B cell (primary cell): ENCODE measurements around the gene USP7. TPM values are rescaled to one million over a fixed set of nuclear protein-coding genes. Genes with fewer than 3 reads are reported as not detected.

Experiments
- ATAC-seq: fragments of 200-7000 bp; cut with Tn5 transposase; one replicate; pipeline ENCODE4 v1.10.0; 2021; ENCODE audit warnings: low read depth, mild to moderate bottlenecking, moderate number of reproducible peaks, moderate library complexity
- CTCF ChIA-PET: fragments of 350-600 bp; sonication (Branson Sonifier 250); formaldehyde crosslinking; loops from one replicate; lab custom pipeline; 2021; ENCODE audit warnings: antibody characterized with exemption, inconsistent platforms; lab: Charles Lee
- POLR2A ChIA-PET: fragments of 350-600 bp; sonication (Branson Sonifier 250); formaldehyde crosslinking; loops from one replicate; lab custom pipeline; 2021; ENCODE audit warnings: antibody characterized with exemption; lab: Charles Lee
- DNase-seq: peaks from one replicate; pipeline ENCODE4 v3.0.0; 2013
- H2AFZ ChIP-seq: 2 replicates; pipeline ENCODE4 v1.6.1; 2012; ENCODE audit warnings: mild to moderate bottlenecking, low read depth, low read length; ENCODE audit not compliant: insufficient read depth, poor library complexity, severe bottlenecking
- H3K27ac ChIP-seq, 2 donors: 1 replicate in 1 of 2; 2 replicates in 1 of 2; pipeline ENCODE4 v1.5.1; 2012 to 2013; ENCODE audit warnings: low read length in 2 of 2, mild to moderate bottlenecking in 2 of 2, moderate library complexity in 1 of 2
- H3K27me3 ChIP-seq, 4 experiments: fragments of 200-600 bp in 1 of 4; sonication (generic) in 1 of 4; replicated peaks in 1 of 4; 1 replicate in 2 of 4; 2 replicates in 2 of 4; pipeline versions ENCODE4 v1.6.1 to v1.7.0; 2013 to 2016; ENCODE audit warnings: low read length in 3 of 4, mild to moderate bottlenecking in 2 of 4, mixed read lengths in 1 of 4, moderate library complexity in 1 of 4; ENCODE audit not compliant: insufficient read depth in 4 of 4, control insufficient read depth in 3 of 4; ENCODE audit errors: control extremely low read depth in 1 of 4
- H3K36me3 ChIP-seq, 2 experiments: replicated peaks in 1 of 2; 1 replicate in 1 of 2; 2 replicates in 1 of 2; pipeline versions ENCODE4 v1.6.1 to v1.7.1; 2013; ENCODE audit warnings: low read length in 1 of 2; ENCODE audit not compliant: insufficient read depth in 2 of 2, control insufficient read depth in 1 of 2; ENCODE audit errors: control extremely low read depth in 1 of 2, extremely low read depth in 1 of 2
- H3K4me1 ChIP-seq, 2 donors: fragments of 200-600 bp in 1 of 2; sonication (generic) in 1 of 2; 1 replicate in 1 of 2; 2 replicates in 1 of 2; pipeline versions ENCODE4 v1.5.1 to v1.6.1; 2013 to 2017; ENCODE audit warnings: low read length in 2 of 2; ENCODE audit not compliant: control insufficient read depth in 2 of 2, insufficient read depth in 2 of 2
- H3K4me2 ChIP-seq: replicated peaks from 2 replicates; pipeline ENCODE3; 2012; ENCODE audit warnings: mild to moderate bottlenecking, low read depth, low read length; ENCODE audit not compliant: poor library complexity, severe bottlenecking
- H3K4me3 ChIP-seq, 5 experiments: fragments of 200-600 bp in 1 of 5; sonication (generic) in 1 of 5; 1 replicate in 3 of 5; 2 replicates in 2 of 5; pipeline versions ENCODE4 v1.5.1 to v1.7.0; 2011 to 2016; ENCODE audit warnings: low read length in 4 of 5, mild to moderate bottlenecking in 4 of 5, low read depth in 2 of 5, control low read depth in 1 of 5, moderate library complexity in 1 of 5; ENCODE audit not compliant: insufficient read depth in 1 of 5; ENCODE audit errors: control extremely low read depth in 1 of 5, extremely low read depth in 1 of 5
- H3K79me2 ChIP-seq: fragments of 200-600 bp; sonication (generic); one replicate; pipeline ENCODE4 v1.6.0; 2016; ENCODE audit warnings: low read length; ENCODE audit not compliant: control insufficient read depth, insufficient read depth
- H3K9ac ChIP-seq: fragments of 200-600 bp; sonication (generic); 2 replicates; pipeline ENCODE4 v1.6.1; 2017; ENCODE audit warnings: mild to moderate bottlenecking, low read length, moderate library complexity
- H3K9me3 ChIP-seq, 3 donors: one replicate each; pipeline versions ENCODE4 v1.6.1 to v1.7.1; 2013; ENCODE audit warnings: low read length in 2 of 3; ENCODE audit not compliant: control insufficient read depth in 2 of 3, insufficient read depth in 1 of 3; ENCODE audit errors: control extremely low read depth in 1 of 3
- H4K20me1 ChIP-seq: 2 replicates; pipeline ENCODE4 v1.6.0; 2012; ENCODE audit warnings: mild to moderate bottlenecking, low read length; ENCODE audit not compliant: insufficient read depth, control insufficient read depth, poor library complexity, severe bottlenecking
- H3K27ac Mint-ChIP-seq: one replicate; pipeline ENCODE4 v1.8.0; 2021; ENCODE audit warnings: mixed read lengths
- H3K27me3 Mint-ChIP-seq: one replicate; pipeline ENCODE4 v1.8.0; 2021; ENCODE audit warnings: mixed read lengths
- H3K4me1 Mint-ChIP-seq: one replicate; pipeline ENCODE4 v1.8.0; 2021; ENCODE audit warnings: mixed read lengths
- H3K4me3 Mint-ChIP-seq: one replicate; pipeline ENCODE4 v1.8.0; 2021; ENCODE audit warnings: mixed read lengths
- H3K9me3 Mint-ChIP-seq: one replicate; pipeline ENCODE4 v1.8.0; 2022; ENCODE audit warnings: mixed read lengths; ENCODE audit not compliant: insufficient read depth
- CTCF ChIP-seq: fragments of 200-600 bp; IDR thresholded peaks from one replicate; pipeline ENCODE4 v1.8.0; 2022; ENCODE audit warnings: antibody characterized with exemption, mild to moderate bottlenecking
- EZH2 ChIP-seq: IDR thresholded peaks from 2 replicates; pipeline ENCODE4 v1.6.1; 2012; ENCODE audit warnings: borderline replicate concordance, low read depth, mild to moderate bottlenecking, moderate library complexity, low read length; ENCODE audit not compliant: insufficient read depth, poor library complexity, severe bottlenecking
- WGBS: methylation state at CpG from one replicate; pipeline ENCODE4 v1.1.5; 2013; ENCODE audit warnings: missing lambda C conversion rate; ENCODE audit not compliant: insufficient coverage; 5-methylcytosine and 5-hydroxymethylcytosine counted together
- intact Hi-C: fragments of 100-400 bp; cut with micrococcal nuclease; formaldehyde crosslinking; loops from one replicate; pipeline ENCODE4 v1.10.0; 2022
- polyA plus RNA-seq: library from polyadenylated mRNA; depleted of rRNA; stranded (reverse); fragments of >200 nt; gene quantifications from 2 replicates; pipeline ENCODE4 v1.2.3, GENCODE V29; 2012
- total RNA-seq, 2 donors: library from RNA; stranded (reverse); fragments of 120-200 nt in 1 of 2; gene quantifications; 1 replicate in 1 of 2; 2 replicates in 1 of 2; pipeline versions ENCODE4 v1.2.3 to v1.2.4, GENCODE V29; 2013 to 2022

USP7 gene
- total and polyA plus RNA-seq, 2 donors (not counting 1 experiment from before 2014, with no cell fraction given), result 27.4 to 223 TPM

GRCh38 chr16:8855051-8855786 is 108.5 kb downstream of the USP7 start:
- Mint-ChIP-seq H3K4me3 (no peak overlapping the region), H3K27ac (no peak overlapping the region), H3K9me3 (no peaks in the 10 kb centered on the region), H3K4me1 (peaks cover 18% of the 10 kb centered on the region), H3K27me3 (no peaks in the 10 kb centered on the region)
- Histone ChIP-seq H3K4me1 (peaks cover 5% of the 10 kb centered on the region in 2 donors), H3K27me3 (no peaks in the 10 kb centered on the region), H4K20me1 (peaks cover 15% of the 10 kb centered on the region), H3K4me2 (no peak overlapping the region), H3K4me3 (no peak overlapping the region), H3K9me3 (no peaks in the 10 kb centered on the region), H3K9ac (no peak overlapping the region), H2AFZ (no peak overlapping the region), H3K36me3 (peaks cover 2 to 37% of the 10 kb centered on the region in 2 experiments), H3K79me2 (peaks cover 4% of the 10 kb centered on the region), H3K27ac (no peak overlapping the region)
- intact Hi-C loops, result no loop called here
- no peak for DNase-seq
- WGBS, result 100% methylated on average over 10 of the region's 11 CpGs
- ATAC-seq, result no peak
- ChIA-PET POLR2A (no interaction called here), CTCF (interaction anchor here (0.8 to 3.1 kb wide), 2 partner anchors 25 to 136 kb away, joined by 3 to 12 read pairs; no protein-coding TSS in a partner anchor)
- no peak for TF ChIP-seq CTCF
- TF ChIP-seq EZH2, result no peak

DNA sequence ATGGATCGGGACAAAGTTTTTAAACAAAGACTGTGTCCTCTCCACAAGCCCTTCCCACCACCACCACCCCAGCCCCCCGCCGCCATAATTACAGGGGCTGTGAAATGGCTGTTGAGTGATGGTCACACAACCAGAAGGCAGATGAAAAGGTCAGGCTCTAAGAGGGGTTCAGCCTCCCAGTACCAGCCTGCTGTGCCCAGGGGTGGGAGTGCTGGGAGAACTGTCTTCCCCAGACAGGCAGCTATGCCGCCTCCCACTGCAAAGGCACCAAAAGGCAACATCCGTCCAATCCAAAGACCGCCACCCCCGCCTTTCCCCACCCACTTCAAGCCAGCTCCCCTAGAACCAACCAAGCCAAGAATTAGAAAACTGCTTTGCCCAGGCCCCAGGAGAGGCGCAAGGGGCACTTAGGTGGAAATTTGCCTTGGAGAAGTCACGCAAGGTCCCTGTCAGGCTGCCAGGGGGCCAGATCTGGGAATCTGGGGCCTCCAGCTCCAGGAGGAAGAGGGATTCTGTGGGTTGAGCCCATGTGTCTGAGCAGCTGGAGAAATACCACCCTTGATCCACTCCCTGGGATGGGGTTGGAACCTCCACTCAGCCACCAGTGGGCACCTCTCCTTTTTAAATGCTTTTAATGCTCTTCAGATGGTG is 109.3 kb downstream of the USP7 start:
- Histone ChIP-seq H3K9ac (no peak overlapping the region), H3K9me3 (no peaks in the 10 kb centered on the region), H3K4me3 (no peak overlapping the region), H3K4me2 (no peak overlapping the region), H3K79me2 (peaks cover 4% of the 10 kb centered on the region), H2AFZ (no peak overlapping the region), H4K20me1 (peaks cover 16% of the 10 kb centered on the region), H3K27me3 (no peaks in the 10 kb centered on the region), H3K27ac (no peak overlapping the region), H3K4me1 (peaks cover 7 to 9% of the 10 kb centered on the region in 2 donors), H3K36me3 (peaks cover 0 to 40% of the 10 kb centered on the region in 2 experiments)
- Mint-ChIP-seq H3K4me1 (peaks cover 22% of the 10 kb centered on the region), H3K27ac (no peak overlapping the region), H3K4me3 (no peak overlapping the region), H3K27me3 (no peaks in the 10 kb centered on the region), H3K9me3 (no peaks in the 10 kb centered on the region)
- TF ChIP-seq CTCF, result no peak
- TF ChIP-seq EZH2, result no peak
- ATAC-seq (no peak), DNase-seq (no peak)
- ChIA-PET CTCF (interaction anchor here (0.8 to 3.1 kb wide), 2 partner anchors 25 to 135 kb away, joined by 3 to 12 read pairs; no protein-coding TSS in a partner anchor), POLR2A (no interaction called here)
- WGBS, result 90% methylated on average over 6 of the region's 9 CpGs
- intact Hi-C loops, result no loop called here
